ENCODE results near the gene ACOX3.

Gene ACOX3

GRCh38 chr4:8318509-8318908, 122.0 kb downstream of the ACOX3 start:
- DNase-seq: no peak

GRCh38 chr4:8317474-8317873, 123.0 kb downstream of the ACOX3 start:
- no peak for DNase-seq

DNA sequence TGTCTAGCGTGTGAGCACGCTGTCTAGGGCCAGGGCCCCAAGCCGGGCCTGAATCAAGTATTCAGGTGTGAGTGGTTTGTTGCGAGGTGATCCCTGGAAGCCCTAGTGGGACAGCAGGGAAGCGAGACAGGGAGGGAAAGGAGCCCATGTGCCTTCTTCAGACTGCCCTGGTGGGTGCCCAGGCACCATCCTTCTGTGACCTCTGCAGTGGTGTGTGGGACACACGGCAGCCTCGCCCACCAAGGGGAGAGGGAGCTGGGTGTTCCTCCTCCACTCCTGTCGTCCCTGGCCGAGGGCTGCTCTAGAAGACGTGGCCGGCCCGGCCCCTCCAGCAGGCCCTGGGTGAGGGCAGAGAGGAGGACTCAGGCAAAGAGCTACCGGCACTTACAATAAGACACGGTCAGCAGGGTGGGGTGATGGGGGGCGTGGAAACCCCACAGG, 123.6 kb downstream of the ACOX3 start:
- DNase-seq: no peak
